Activated T-helper 9 cell treated with anti-CD3 and anti-CD28 coated beads, Interleukin-2, amount 50 U/mL, for 16 hours (primary cell): ENCODE results near the gene NCKIPSD.

Experiments used
- DNase-seq: peaks from one replicate; pipeline ENCODE4 v3.0.0-alpha.2; 2020; ENCODE audit warnings: low read depth

The NCKIPSD gene

GRCh38 chr3:48696601-48697000 is 10.9 kb upstream of the NCKIPSD start:
- no peak for DNase-seq

DNA sequence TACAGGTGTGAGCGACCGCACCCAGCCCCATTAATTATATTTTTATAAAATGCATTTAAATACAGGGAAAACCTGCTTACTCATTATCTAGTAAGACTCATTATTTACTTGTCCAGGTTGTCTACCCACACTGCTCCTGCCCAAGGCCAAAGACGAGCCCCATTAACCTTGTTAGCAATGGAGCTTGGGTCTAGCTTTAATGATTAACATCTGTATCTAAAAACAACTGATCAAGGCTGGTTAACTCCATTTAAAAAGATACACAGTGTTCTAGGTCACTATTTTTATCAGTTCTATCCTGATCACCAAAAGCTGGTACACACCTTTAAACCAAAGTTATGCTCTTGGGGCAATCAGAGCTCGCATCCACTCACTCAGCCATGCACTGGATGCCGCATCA is 10.4 kb upstream of the NCKIPSD start:
- DNase-seq, result no peak

DNA sequence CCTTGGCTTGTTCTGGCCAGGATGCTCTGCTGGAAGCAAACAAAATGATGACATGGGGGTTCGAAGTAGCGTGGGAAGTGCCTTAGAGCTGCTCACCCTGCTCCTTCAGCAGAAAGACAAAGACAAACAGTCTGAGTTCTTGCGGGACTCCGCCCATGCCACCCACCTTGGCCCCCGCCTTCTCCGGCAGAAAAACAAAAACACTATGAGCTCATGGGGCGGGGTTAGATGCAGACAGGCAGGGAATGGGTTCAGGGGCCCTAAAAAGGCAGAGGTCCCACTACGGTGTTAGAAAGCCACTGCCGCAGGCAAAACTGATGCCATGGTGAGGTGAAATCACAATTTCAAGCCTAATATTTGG is 9.7 kb upstream of the NCKIPSD start:
- no peak for DNase-seq

- no peak for DNase-seq
These were observed 9.1 kb upstream of the NCKIPSD start for GRCh38 chr3:48694610-48695392.

- DNase-seq, result no peak
These were observed 8.1 kb upstream of the NCKIPSD start for GRCh38 chr3:48693826-48694225.

DNA sequence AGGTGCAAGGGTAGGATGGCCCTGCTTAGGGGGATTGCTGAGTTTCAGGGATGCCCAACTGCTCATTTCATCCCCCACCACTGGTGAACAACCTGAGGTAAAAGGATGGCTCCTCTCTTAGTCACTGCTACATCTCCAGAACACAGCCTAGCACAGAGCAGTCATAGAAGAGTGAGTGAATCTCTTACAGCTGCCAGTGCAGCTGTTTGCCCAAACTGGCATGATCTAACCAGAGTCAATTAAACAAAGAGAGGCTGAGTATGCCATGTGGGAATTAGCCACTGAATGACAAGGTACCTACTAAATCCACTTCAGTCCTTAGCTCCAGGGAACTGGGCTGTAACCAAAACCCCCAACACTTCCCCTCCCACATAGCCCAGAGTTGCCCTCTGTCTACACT is 6.8 kb upstream of the NCKIPSD start:
- no peak for DNase-seq

GRCh38 chr3:48690846-48691458 is 5.2 kb upstream of the NCKIPSD start:
- DNase-seq, result no peak

GRCh38 chr3:48689384-48689783 is 3.7 kb upstream of the NCKIPSD start:
- no peak for DNase-seq

DNA sequence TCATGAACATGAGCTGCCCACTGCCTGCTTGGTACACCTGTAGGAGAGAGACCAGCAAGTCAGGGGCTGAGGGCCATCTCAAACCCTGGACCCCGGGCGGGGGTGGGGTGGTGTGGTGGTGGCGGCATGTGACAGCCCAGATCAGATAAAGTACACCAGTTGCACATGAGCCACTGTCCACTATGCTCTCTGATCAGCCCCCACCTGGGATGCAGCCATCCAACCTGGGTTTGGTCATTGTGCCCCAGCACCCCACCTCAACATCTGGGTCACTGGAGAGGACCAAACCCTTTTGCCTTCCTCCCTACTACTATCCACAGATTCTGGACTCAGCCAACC is 3.0 kb upstream of the NCKIPSD start:
- DNase-seq, result no peak

- DNase-seq, result no peak
These were observed 2.5 kb upstream of the NCKIPSD start for GRCh38 chr3:48688032-48688736.

GRCh38 chr3:48687220-48687678 is 1.5 kb upstream of the NCKIPSD start:
- no peak for DNase-seq

GRCh38 chr3:48686538-48687219 is 964 bp upstream of the NCKIPSD start:
- DNase-seq, result no peak

- DNase-seq, result no peak
These were observed 467 bp downstream of the NCKIPSD start for GRCh38 chr3:48685293-48685602.

DNA sequence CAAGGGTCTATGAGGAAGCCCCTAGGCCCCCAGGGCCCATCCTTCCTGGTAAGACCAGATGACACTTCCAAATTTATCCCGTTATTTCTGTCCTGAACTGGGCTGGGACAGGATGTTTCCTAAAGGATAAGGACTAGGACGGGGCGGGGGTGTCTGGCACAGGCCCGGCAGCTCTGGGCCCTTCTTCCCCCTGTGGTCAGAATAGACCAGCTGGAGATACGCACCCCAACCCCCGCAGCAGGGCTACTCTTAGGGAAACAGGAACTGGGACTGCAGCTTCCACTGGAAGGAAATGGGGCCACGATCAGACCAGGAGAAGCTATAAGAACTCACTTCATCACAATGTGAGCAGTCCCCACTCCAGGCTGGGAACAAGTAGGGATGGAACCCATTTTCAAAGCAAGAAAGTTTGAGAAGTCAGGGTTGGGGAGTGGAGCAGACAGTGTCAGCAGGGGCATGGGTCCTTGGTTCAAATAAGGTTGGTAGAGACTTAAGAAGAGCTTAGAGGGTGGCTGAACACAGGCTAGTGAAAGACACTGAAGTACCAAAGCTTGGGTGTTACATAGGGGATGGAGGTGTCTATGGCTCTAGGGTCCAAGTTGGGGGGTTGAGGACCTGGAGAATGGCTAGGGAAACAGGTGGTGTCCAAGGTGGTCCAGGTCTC is 1.1 kb downstream of the NCKIPSD start:
- no peak for DNase-seq

- no peak for DNase-seq
These were observed 1.7 kb downstream of the NCKIPSD start for GRCh38 chr3:48684054-48684349.

- DNase-seq, result no peak
These were observed 2.9 kb downstream of the NCKIPSD start for GRCh38 chr3:48682786-48683185.

DNA sequence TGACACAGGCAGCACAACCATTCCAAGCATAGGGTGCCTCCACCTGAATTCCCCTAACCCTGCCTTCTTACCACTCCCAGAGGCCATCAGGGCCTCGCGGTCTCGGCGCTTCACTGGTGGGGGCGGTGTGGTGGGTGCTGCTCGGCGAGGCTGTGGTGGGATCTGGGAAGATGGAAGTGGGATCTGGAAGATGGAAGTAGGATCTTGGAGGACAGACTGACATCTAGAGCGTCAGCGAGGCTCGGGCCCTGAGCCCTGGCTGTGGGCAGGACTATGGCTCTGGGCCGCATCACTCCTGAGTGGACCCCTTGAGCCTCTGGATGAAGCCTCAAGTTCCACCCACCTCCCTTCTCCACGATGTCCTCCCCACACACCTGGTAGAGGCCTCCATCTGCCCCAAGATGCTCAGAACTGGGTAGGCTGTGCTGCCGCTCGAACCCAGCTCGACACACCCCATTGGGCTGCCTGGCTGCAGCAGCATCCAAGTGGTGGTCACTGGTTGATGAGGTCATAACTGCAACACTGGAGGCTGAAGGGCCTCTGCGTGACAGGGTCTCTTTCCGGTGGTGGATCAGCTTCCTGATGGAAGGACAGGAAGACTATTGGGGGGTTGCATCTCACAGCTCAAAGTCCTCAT is 3.6 kb downstream of the NCKIPSD start:
- DNase-seq, result no peak

DNA sequence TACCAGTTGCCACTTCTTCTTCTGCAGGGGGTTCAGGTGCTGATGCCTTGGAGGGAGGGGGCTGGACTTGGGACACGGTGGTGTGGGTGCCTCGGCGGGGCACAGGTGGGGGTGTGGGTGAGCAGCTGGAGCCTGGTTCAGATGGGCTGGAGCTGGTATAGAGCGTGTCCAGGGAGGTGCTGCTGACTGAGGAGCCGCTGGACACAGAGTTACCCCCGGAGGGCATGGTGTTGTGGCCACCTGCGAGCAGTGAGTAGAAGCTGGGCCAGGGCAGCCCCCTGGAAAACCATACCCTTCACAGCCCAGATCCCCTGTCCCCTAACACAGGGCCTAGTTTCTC is 4.2 kb downstream of the NCKIPSD start:
- no peak for DNase-seq

DNA sequence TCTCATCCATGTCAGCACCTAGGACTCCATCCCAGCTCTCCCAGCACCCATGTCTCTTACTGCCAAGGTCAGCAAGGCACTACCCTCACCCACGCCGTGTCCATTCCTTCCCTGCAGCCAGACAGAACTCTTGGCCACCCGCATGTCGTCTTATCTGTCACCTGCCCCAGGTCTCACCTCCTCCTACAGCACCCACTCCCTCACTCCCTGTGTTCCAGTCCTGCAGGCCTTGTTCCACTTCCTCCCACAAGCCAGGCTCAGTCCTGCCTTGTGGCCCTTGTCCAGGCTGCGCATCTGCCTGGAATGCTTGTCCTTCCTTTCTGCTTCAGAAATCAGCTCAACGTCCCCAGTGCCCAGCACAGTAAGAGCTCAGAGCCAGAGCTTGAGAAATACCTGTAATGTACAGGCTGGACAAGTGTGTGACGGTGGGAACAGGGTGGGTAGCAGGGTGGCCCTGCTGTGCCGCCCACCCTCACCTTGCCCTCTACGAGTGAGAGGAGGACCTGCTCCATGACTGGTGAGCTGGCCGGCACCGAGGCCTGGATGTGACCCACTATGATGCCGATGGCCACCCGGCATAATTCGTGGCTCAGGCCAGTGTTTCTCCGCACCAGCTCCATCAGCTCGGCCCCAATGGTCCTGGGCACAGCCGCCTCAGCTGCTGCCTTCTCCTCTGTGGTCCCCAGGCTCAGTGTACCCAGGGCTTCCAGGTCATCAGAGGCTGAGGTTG is 4.7 kb downstream of the NCKIPSD start:
- no peak for DNase-seq

DNA sequence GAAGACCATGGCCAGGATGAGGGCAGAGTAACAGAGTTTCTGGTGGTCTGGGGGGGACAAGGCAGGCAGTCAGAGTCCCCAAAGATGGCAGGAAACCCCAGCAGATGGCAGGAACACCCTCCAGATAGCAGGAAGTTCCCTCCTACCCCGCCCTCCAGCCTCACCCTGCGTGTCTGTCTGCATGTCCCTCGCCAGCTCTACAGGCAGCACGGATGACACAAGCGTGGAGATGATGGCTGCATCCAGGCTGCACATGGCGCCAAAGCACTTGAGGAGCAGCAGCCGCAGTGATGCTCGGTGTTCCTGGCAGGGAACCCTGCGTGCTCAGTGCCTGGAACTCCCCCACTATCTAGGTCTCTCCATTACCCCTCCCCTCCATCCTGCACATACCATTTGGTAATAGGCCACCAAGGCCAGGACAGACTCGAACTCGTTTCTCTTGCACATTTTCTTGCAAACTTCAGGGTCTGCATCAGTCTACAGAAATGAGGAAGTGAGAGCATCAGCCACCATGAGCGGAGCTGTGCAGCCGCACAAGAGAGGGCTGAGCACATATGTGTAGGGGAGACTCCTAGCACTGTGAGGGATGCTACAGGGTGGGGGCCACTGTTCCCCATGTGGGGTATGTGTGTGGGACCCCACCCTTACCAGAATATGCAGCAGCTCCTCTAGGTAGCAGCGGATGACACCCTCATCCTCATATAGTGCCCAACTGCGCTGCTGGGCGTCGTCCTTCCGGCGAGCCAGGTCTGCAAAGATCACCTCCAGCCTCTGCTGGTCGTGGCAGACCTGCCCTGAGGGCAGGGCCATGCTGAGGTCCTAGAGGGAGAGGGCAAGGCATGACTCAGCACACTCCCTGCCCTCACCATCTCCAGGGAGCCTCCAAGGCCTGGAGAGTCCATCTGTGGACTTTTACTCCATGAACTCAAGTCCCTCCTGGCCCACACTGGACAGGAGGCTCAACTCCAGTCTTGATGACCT is 6.0 kb downstream of the NCKIPSD start:
- no peak for DNase-seq
